ENCODE data around the gene CDC42BPA. TPM values are rescaled to one million over a fixed set of nuclear protein-coding genes. Genes with fewer than 3 reads are reported as not detected.

The CDC42BPA gene
- total RNA-seq, 2 donors from 2014 or later, result 30.0 to 34.3 TPM

GRCh38 chr1:226981386-226981817 lies 336.9 kb downstream of the CDC42BPA start:
- Mint-ChIP-seq H3K36me3 (ENCODE audit: low read depth) (peaks cover 8% of the 10 kb centered on the region), H3K27me3 (ENCODE audit: insufficient read depth) (no peaks in the 10 kb centered on the region), H3K4me3 (no peak overlapping the region), H3K4me1 (no peaks in the 10 kb centered on the region), H3K27ac (no peak overlapping the region), H3K9me3 (no peaks in the 10 kb centered on the region)
- H3K4me3 ChIP-seq (ENCODE audit: low read length), result no peak overlapping the region
- no peak overlapping the region for H3K27ac ChIP-seq (ENCODE audit: low read depth, low read length)
- H3K36me3 ChIP-seq (ENCODE audit: control insufficient read depth, insufficient read depth, low read length), result no peaks in the 10 kb centered on the region
- no peaks in the 10 kb centered on the region for H3K27me3 ChIP-seq (ENCODE audit: control insufficient read depth, insufficient read depth, low read length, poor library complexity, severe bottlenecking)
- TF ChIP-seq CTCF (conservative IDR thresholded peaks at IDR 0.05), result no peak
- DNase-seq, result peak; percentile 45
- no peaks in the 10 kb centered on the region for H3K4me1 ChIP-seq (ENCODE audit: control insufficient read depth, insufficient read depth, low read length)
- 90 to 100% methylated on average over 1 to 12 of the region's 12 CpGs for WGBS, 2 experiments (ENCODE audit: insufficient coverage in 1 of 2, insufficient read length in 1 of 2)
- H3K9me3 ChIP-seq (ENCODE audit: control insufficient read depth, low read length), result no peaks in the 10 kb centered on the region
- no peak overlapping the region for H3K9ac ChIP-seq (ENCODE audit: extremely low read depth, low read length, poor library complexity, severe bottlenecking)

- peak; percentile 46 for DNase-seq
- no peak overlapping the region for H3K4me3 Mint-ChIP-seq
- H3K27ac Mint-ChIP-seq, result no peak overlapping the region
Observed at GRCh38 chr1:226980565-226981385, 337.5 kb downstream of the CDC42BPA start.

GRCh38 chr1:226980122-226980560 lies 338.2 kb downstream of the CDC42BPA start:
- H3K27ac ChIP-seq (ENCODE audit: low read depth, low read length), result no peak overlapping the region
- TF ChIP-seq CTCF (conservative IDR thresholded peaks at IDR 0.05), result no peak
- no peaks in the 10 kb centered on the region for H3K27me3 ChIP-seq (ENCODE audit: control insufficient read depth, insufficient read depth, low read length, poor library complexity, severe bottlenecking)
- no peaks in the 10 kb centered on the region for H3K36me3 ChIP-seq (ENCODE audit: control insufficient read depth, insufficient read depth, low read length)
- no peak overlapping the region for H3K4me3 ChIP-seq (ENCODE audit: low read length)
- no peak overlapping the region for H3K9ac ChIP-seq (ENCODE audit: extremely low read depth, low read length, poor library complexity, severe bottlenecking)
- Mint-ChIP-seq H3K36me3 (ENCODE audit: low read depth) (peaks cover 2% of the 10 kb centered on the region), H3K9me3 (no peaks in the 10 kb centered on the region), H3K27me3 (ENCODE audit: insufficient read depth) (no peaks in the 10 kb centered on the region), H3K27ac (no peak overlapping the region), H3K4me1 (no peaks in the 10 kb centered on the region), H3K4me3 (no peak overlapping the region)
- H3K9me3 ChIP-seq (ENCODE audit: control insufficient read depth, low read length), result no peaks in the 10 kb centered on the region
- DNase-seq, result peak; percentile 43
- no peaks in the 10 kb centered on the region for H3K4me1 ChIP-seq (ENCODE audit: control insufficient read depth, insufficient read depth, low read length)
- WGBS, 2 experiments (ENCODE audit: insufficient coverage in 1 of 2, insufficient read length in 1 of 2), result 94 to 95% methylated on average over 2 to 4 of the region's 4 CpGs

More at GRCh38 chr1:226980565-226981385, 337.5 kb downstream of the CDC42BPA start:
- no peaks in the 10 kb centered on the region for H3K36me3 ChIP-seq (ENCODE audit: control insufficient read depth, insufficient read depth, low read length)
- TF ChIP-seq CTCF (conservative IDR thresholded peaks at IDR 0.05), result no peak
- H3K27ac ChIP-seq (ENCODE audit: low read depth, low read length), result no peak overlapping the region
- 94 to 97% methylated on average over 6 to 26 of the region's 26 CpGs for WGBS, 2 experiments (ENCODE audit: insufficient coverage in 1 of 2, insufficient read length in 1 of 2)
- H3K9me3 ChIP-seq (ENCODE audit: control insufficient read depth, low read length), result no peaks in the 10 kb centered on the region
- no peak overlapping the region for H3K4me3 ChIP-seq (ENCODE audit: low read length)
- peaks cover 2% of the 10 kb centered on the region for H3K36me3 Mint-ChIP-seq (ENCODE audit: low read depth)
- no peak overlapping the region for H3K9ac ChIP-seq (ENCODE audit: extremely low read depth, low read length, poor library complexity, severe bottlenecking)
- no peaks in the 10 kb centered on the region for H3K9me3 Mint-ChIP-seq
- H3K4me1 ChIP-seq (ENCODE audit: control insufficient read depth, insufficient read depth, low read length), result no peaks in the 10 kb centered on the region
- no peaks in the 10 kb centered on the region for H3K27me3 Mint-ChIP-seq (ENCODE audit: insufficient read depth)
- no peaks in the 10 kb centered on the region for H3K27me3 ChIP-seq (ENCODE audit: control insufficient read depth, insufficient read depth, low read length, poor library complexity, severe bottlenecking)
- no peaks in the 10 kb centered on the region for H3K4me1 Mint-ChIP-seq
